HCT116 (cell line): Measurements from ENCODE around the gene BHLHE41. TPM values are rescaled to one million over a fixed set of nuclear protein-coding genes. Genes with fewer than 3 reads are reported as not detected.

Experiments
- ATAC-seq: fragments of 200-7000 bp; cut with Tn5 transposase; 2 replicates; pipeline ENCODE4 v1.9.1; 2020; ENCODE audit warnings: mild to moderate bottlenecking, moderate library complexity
- BruUV-seq: library from RNA; stranded (reverse); fragments of 400-500 nt; replicated peaks from 2 replicates; lab custom pipeline; 2021; lab: Mats Ljungman, UMichigan
- CTCF ChIA-PET: fragments of 300-600 bp; sonication (Branson Sonifier 250); formaldehyde crosslinking; loops from one replicate; lab custom pipeline; 2021; ENCODE audit warnings: antibody characterized with exemption; lab: Charles Lee
- POLR2A ChIA-PET: fragments of 300-600, 350-600 bp; sonication (Branson Sonifier 250); formaldehyde crosslinking; loops from one replicate; lab custom pipeline; 2021; ENCODE audit warnings: antibody characterized with exemption; lab: Charles Lee
- RAD21 ChIA-PET, 2 experiments: fragments of 300-600 bp; sonication (Branson Sonifier 250); formaldehyde crosslinking; loops; one replicate each; lab custom pipeline; 2023; ENCODE audit warnings: low total read pairs in 2 of 2; ENCODE audit not compliant: uncharacterized antibody in 2 of 2, unreplicated experiment in 2 of 2, low non-redundant PET in 1 of 2; lab: Charles Lee
- DNase-seq: peaks from one replicate; pipeline ENCODE4 v3.0.0-alpha.2; 2010; ENCODE audit warnings: low read depth, low spot score
- H2AFZ ChIP-seq: fragments of 200-600 bp; shearing (Covaris generic), sonication (generic); 2 replicates; pipeline ENCODE4 v1.6.1; 2017; ENCODE audit warnings: low read depth, mixed run types, mixed read lengths, antibody characterized with exemption, low read length; ENCODE audit not compliant: poor library complexity, severe bottlenecking
- H3K27ac ChIP-seq: 2 replicates; pipeline ENCODE4 v1.5.1; 2012; ENCODE audit warnings: low read depth, low read length
- H3K27me3 ChIP-seq: fragments of 200-600 bp; sonication (generic); 2 replicates; pipeline ENCODE4 v1.6.1; 2016; ENCODE audit warnings: mixed run types, low read length, mixed read lengths; ENCODE audit not compliant: insufficient read depth
- H3K36me3 ChIP-seq, 2 experiments: fragments of 200-500 bp in 1 of 2; fragments of 200-600 bp in 1 of 2; sonication (Bioruptor generic) in 1 of 2; sonication (generic) in 1 of 2; 2 replicates each; pipeline versions ENCODE4 v1.5.1 to v1.6.1; 2014 to 2016; ENCODE audit warnings: low read length in 2 of 2, inconsistent platforms in 1 of 2, mixed read lengths in 1 of 2, mixed run types in 1 of 2; ENCODE audit not compliant: insufficient read depth in 2 of 2, control insufficient read depth in 1 of 2
- H3K4me1 ChIP-seq, 2 experiments: fragments of 200-600 bp in 1 of 2; sonication (generic) in 1 of 2; 2 replicates each; pipeline versions ENCODE4 v1.5.1 to v1.6.1; 2012 to 2017; ENCODE audit warnings: low read length in 2 of 2, inconsistent platforms in 1 of 2, mild to moderate bottlenecking in 1 of 2, mixed read lengths in 1 of 2, mixed run types in 1 of 2, moderate library complexity in 1 of 2; ENCODE audit not compliant: insufficient read depth in 2 of 2, control insufficient read depth in 1 of 2
- H3K4me2 ChIP-seq: fragments of 200-600 bp; sonication (generic); 2 replicates; pipeline ENCODE4 v1.6.1; 2017; ENCODE audit warnings: mixed run types, low read length, mixed read lengths
- H3K4me3 ChIP-seq, 2 experiments: fragments of 200-600 bp in 1 of 2; sonication (generic) in 1 of 2; replicated peaks in 1 of 2; 2 replicates each; pipeline ENCODE4 v1.5.1; 2011 to 2016; ENCODE audit warnings: low read length in 2 of 2, control low read depth in 1 of 2, low read depth in 1 of 2, mild to moderate bottlenecking in 1 of 2, mixed read lengths in 1 of 2, mixed run types in 1 of 2
- H3K79me2 ChIP-seq: fragments of 200-600 bp; sonication (generic); 2 replicates; pipeline ENCODE4 v1.6.1; 2017; ENCODE audit warnings: mild to moderate bottlenecking, mixed run types, low read length, moderate library complexity, mixed read lengths; ENCODE audit not compliant: insufficient read depth
- H3K9ac ChIP-seq: fragments of 200-600 bp; sonication (generic); 2 replicates; pipeline ENCODE4 v1.6.1; 2016; ENCODE audit warnings: low read length, mixed read lengths
- H3K9me2 ChIP-seq: fragments of 200-600 bp; sonication (generic), shearing (Covaris generic); 2 replicates; pipeline ENCODE4 v1.6.1; 2017; ENCODE audit warnings: mixed run types, mild to moderate bottlenecking, moderate library complexity; ENCODE audit not compliant: insufficient read depth
- H3K9me3 ChIP-seq, 2 experiments: fragments of 200-500 bp in 1 of 2; fragments of 200-600 bp in 1 of 2; sonication (Bioruptor generic) in 1 of 2; sonication (generic) in 1 of 2; 2 replicates each; pipeline ENCODE4 v1.6.1; 2014 to 2017; ENCODE audit warnings: low read length in 2 of 2, mixed read lengths in 2 of 2, inconsistent platforms in 1 of 2, low read depth in 1 of 2, mild to moderate bottlenecking in 1 of 2, mixed run types in 1 of 2, moderate library complexity in 1 of 2; ENCODE audit not compliant: control insufficient read depth in 1 of 2, insufficient read depth in 1 of 2
- H4K20me1 ChIP-seq: fragments of 200-600 bp; sonication (generic), shearing (Covaris generic); 2 replicates; pipeline ENCODE4 v1.6.1; 2017; ENCODE audit warnings: mixed run types, mild to moderate bottlenecking, moderate library complexity; ENCODE audit not compliant: insufficient read depth
- ATF3 ChIP-seq: IDR thresholded peaks from 2 replicates; pipeline ENCODE4 v1.6.1; 2012
- CBX3 ChIP-seq: IDR thresholded peaks from 2 replicates; pipeline ENCODE4 v1.6.1; 2012; ENCODE audit warnings: low read depth
- CEBPB ChIP-seq: IDR thresholded peaks from 2 replicates; pipeline ENCODE4 v1.6.1; 2012; ENCODE audit warnings: low read depth
- ELF1 ChIP-seq: IDR thresholded peaks from 2 replicates; pipeline ENCODE4 v1.6.1; 2012; ENCODE audit warnings: low read depth, borderline replicate concordance
- EZH2 ChIP-seq: fragments of 200-600 bp; sonication (generic); IDR thresholded peaks from 2 replicates; pipeline ENCODE4 v1.6.1; 2017; ENCODE audit warnings: antibody characterized with exemption, mixed run types
- FOSL1 ChIP-seq: IDR thresholded peaks from 2 replicates; pipeline ENCODE4 v1.6.1; 2012; ENCODE audit warnings: low read depth
- MAX ChIP-seq: IDR thresholded peaks from 2 replicates; pipeline ENCODE4 v1.6.1; 2012
- POLR2AphosphoS5 ChIP-seq: IDR thresholded peaks from 2 replicates; pipeline ENCODE4 v1.6.1; 2011; ENCODE audit warnings: mild to moderate bottlenecking, low read depth, low read length, moderate library complexity
- SIN3A ChIP-seq: IDR thresholded peaks from 2 replicates; pipeline ENCODE4 v1.6.1; 2012; ENCODE audit warnings: low read depth
- SP1 ChIP-seq: IDR thresholded peaks from 2 replicates; pipeline ENCODE4 v1.6.1; 2012; ENCODE audit warnings: low read depth
- SRF ChIP-seq: IDR thresholded peaks from 2 replicates; pipeline ENCODE4 v1.6.1; 2012; ENCODE audit warnings: low read depth
- TCF7L2 ChIP-seq: IDR thresholded peaks from 2 replicates; pipeline ENCODE4 v1.7.0; 2011; ENCODE audit warnings: borderline replicate concordance, inconsistent platforms; ENCODE audit not compliant: insufficient read depth, insufficient read length; ENCODE audit errors: extremely low read depth
- YY1 ChIP-seq: IDR thresholded peaks from 2 replicates; pipeline ENCODE4 v1.6.1; 2011; ENCODE audit warnings: low read length, low read depth, moderate library complexity, mild to moderate bottlenecking; ENCODE audit not compliant: insufficient replicate concordance; ENCODE audit errors: extremely low read depth
- intact Hi-C: fragments of 100-400 bp; cut with micrococcal nuclease; formaldehyde crosslinking; loops from 2 replicates; pipeline ENCODE4 v1.10.0; 2022
- total RNA-seq: library from RNA; stranded (reverse); gene quantifications from one replicate; pipeline ENCODE4 v1.2.1, GENCODE V29; 2021; ENCODE audit not compliant: unreplicated experiment
- TF ChIP-seq, protein P1 (sequence below): IDR thresholded peaks from 2 replicates; pipeline ENCODE4 v1.6.1; 2012; ENCODE audit warnings: low read depth

Gene BHLHE41
- total RNA-seq, 1 experiment from 2014 or later, result 4.7 TPM

DNA sequence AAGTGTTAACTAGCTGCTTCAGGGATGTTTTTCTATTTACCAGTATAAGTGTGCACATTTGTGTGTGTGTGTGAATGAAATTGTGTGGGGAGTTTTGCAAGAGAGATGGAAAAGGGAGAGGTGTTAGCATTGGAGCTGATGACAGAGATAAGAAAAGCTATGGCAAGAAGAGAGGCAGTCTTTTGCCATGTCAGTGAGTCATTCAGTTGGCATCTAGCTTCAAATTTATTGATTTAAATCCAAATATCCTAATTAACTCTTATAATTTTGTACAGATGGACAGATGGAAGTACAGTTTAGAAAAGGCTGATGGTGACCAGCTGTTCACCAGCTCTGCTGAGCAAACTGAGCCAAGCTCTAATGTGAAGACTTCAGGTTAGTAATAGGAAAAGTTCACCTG, 3.3 kb upstream of the BHLHE41 start:
- H3K36me3 ChIP-seq, result no peaks in the 10 kb centered on the region
- no peak overlapping the region for H3K4me2 ChIP-seq
- H3K4me3 ChIP-seq, result no peak overlapping the region
- no peaks in the 10 kb centered on the region for H4K20me1 ChIP-seq
- TF ChIP-seq YY1, result no peak
- no peak for TF ChIP-seq FOSL1
- TF ChIP-seq SIN3A, result no peak
- TF ChIP-seq SP1, result no peak
- no peak for TF ChIP-seq CBX3
- TF ChIP-seq CEBPB, result no peak
- TF ChIP-seq ELF1, result no peak
- no peak for TF ChIP-seq SRF
- TF ChIP-seq EZH2, result no peak
- no peak for TF ChIP-seq POLR2AphosphoS5
- TF ChIP-seq, protein P1, sequence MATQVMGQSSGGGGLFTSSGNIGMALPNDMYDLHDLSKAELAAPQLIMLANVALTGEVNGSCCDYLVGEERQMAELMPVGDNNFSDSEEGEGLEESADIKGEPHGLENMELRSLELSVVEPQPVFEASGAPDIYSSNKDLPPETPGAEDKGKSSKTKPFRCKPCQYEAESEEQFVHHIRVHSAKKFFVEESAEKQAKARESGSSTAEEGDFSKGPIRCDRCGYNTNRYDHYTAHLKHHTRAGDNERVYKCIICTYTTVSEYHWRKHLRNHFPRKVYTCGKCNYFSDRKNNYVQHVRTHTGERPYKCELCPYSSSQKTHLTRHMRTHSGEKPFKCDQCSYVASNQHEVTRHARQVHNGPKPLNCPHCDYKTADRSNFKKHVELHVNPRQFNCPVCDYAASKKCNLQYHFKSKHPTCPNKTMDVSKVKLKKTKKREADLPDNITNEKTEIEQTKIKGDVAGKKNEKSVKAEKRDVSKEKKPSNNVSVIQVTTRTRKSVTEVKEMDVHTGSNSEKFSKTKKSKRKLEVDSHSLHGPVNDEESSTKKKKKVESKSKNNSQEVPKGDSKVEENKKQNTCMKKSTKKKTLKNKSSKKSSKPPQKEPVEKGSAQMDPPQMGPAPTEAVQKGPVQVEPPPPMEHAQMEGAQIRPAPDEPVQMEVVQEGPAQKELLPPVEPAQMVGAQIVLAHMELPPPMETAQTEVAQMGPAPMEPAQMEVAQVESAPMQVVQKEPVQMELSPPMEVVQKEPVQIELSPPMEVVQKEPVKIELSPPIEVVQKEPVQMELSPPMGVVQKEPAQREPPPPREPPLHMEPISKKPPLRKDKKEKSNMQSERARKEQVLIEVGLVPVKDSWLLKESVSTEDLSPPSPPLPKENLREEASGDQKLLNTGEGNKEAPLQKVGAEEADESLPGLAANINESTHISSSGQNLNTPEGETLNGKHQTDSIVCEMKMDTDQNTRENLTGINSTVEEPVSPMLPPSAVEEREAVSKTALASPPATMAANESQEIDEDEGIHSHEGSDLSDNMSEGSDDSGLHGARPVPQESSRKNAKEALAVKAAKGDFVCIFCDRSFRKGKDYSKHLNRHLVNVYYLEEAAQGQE, result no peak
- no peak for TF ChIP-seq TCF7L2
- no peak for TF ChIP-seq MAX
- no peak for TF ChIP-seq ATF3
- DNase-seq (no peak), ATAC-seq (no peak)
- H3K9me3 ChIP-seq, result no peaks in the 10 kb centered on the region
- H2AFZ ChIP-seq, result no peak overlapping the region
- POLR2A ChIA-PET, result interaction anchor here (0.9 kb wide), 1 partner anchor 9 kb away, joined by 3 read pairs; no protein-coding TSS in a partner anchor
- no peaks in the 10 kb centered on the region for H3K9me2 ChIP-seq
- intact Hi-C loops, result loop anchor here (10.0 kb wide), 1 partner anchor 177 kb away; no protein-coding TSS in a partner anchor
- H3K4me1 ChIP-seq, result peaks cover 9 to 31% of the 10 kb centered on the region in 2 experiments
- no peaks in the 10 kb centered on the region for H3K79me2 ChIP-seq
- no peak overlapping the region for H3K27ac ChIP-seq
- RAD21 ChIA-PET, result no interaction called here
- no peak overlapping the region for H3K9ac ChIP-seq
- no TSS peak for BruUV-seq
- H3K27me3 ChIP-seq, result peaks cover 10% of the 10 kb centered on the region; the same call in 1 of the 2 replicates
- CTCF ChIA-PET, result interaction anchor here (2.1 kb wide), 1 partner anchor 10 kb away, joined by 7 read pairs; no protein-coding TSS in a partner anchor
